ENCODE data around the gene TPP1. TPM values are rescaled to one million over a fixed set of nuclear protein-coding genes. Genes with fewer than 3 reads are reported as not detected.

Gene TPP1
- total and polyA plus RNA-seq, 10 donors, result 54.9 to 306 (median 212) TPM

DNA sequence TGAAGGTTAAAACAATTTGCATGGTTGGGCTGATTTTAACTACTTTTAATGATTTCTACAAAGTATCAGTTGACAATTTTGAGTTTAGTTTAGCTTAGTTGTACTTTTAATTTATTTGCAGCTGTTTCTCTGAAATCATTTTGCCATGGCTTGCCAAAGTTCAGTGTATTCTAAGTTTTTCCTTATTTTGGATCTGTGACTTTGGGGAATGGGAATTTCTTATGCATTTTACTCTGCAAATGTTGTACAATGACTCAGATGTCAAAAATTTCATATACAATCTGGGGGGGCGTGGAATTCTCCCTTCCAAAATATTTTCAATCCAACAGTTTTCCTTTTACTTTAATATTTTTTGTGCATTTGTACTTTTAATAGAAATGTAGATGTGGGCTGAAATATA lies 45.3 kb upstream of the TPP1 start:
- no peaks in the 10 kb centered on the region for H3K27me3 ChIP-seq (replicated peaks in 1 of 7)
- TF ChIP-seq POLR2AphosphoS5 (IDR thresholded peaks at IDR 0.05), result no peak
- TF ChIP-seq, protein P1, sequence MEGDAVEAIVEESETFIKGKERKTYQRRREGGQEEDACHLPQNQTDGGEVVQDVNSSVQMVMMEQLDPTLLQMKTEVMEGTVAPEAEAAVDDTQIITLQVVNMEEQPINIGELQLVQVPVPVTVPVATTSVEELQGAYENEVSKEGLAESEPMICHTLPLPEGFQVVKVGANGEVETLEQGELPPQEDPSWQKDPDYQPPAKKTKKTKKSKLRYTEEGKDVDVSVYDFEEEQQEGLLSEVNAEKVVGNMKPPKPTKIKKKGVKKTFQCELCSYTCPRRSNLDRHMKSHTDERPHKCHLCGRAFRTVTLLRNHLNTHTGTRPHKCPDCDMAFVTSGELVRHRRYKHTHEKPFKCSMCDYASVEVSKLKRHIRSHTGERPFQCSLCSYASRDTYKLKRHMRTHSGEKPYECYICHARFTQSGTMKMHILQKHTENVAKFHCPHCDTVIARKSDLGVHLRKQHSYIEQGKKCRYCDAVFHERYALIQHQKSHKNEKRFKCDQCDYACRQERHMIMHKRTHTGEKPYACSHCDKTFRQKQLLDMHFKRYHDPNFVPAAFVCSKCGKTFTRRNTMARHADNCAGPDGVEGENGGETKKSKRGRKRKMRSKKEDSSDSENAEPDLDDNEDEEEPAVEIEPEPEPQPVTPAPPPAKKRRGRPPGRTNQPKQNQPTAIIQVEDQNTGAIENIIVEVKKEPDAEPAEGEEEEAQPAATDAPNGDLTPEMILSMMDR (IDR thresholded peaks at IDR 0.05 in 8 of 11, conservative IDR thresholded peaks at IDR 0.05 in 3 of 11), result no peak
- TF ChIP-seq POLR2A (IDR thresholded peaks at IDR 0.05), result no peak
- no peak overlapping the region for H3K4me3 ChIP-seq
- 0 to 66% (median 0%) methylated on average over 1 of the region's 1 CpG for WGBS, 5 donors
- H3K27ac ChIP-seq, result peak overlapping the region in 6 of 8 donors; percentile 2 to 49 (median 22)
- H3K36me3 ChIP-seq, result no peaks in the 10 kb centered on the region
- no peaks in the 10 kb centered on the region for H3K9me3 ChIP-seq
- no peak for DNase-seq
- peaks cover 5 to 10% (median 7%) of the 10 kb centered on the region in 6 donors for H3K4me1 ChIP-seq
- intact Hi-C loops (cut with DNase I; ENCODE audit: low total_unique reads), result no loop called here

DNA sequence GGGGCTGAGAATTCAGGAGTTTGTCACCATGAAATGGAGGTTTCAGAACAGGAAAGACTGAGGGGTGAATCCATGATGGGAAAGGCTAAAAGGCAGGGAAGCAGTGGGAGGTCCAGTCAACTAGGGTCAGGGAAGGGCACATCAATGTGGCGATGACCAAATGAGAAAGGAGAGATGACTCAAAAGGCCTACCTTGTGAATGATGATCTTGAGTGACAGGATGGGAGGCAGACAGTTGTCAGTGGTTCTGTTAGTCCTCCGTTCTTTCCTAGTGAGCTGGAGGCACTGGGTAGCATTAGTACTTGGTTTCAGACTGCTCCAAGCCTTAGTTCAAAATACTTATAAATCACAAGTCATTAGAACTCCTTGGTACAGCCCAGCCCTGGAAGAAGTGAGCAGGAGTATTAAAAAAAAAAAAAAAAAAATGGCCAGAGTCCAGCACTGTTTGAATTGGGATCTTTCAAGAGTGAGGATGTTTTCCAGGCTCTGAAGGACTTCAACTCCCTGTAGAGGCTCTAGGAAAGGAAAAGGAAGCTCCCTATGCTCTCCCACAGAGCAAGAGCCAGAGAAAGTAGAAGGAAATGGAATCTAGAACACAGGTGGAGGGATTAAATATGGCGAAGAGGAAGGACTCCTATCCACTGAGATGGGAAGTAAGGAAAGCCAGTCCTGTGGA lies 44.7 kb upstream of the TPP1 start:
- H3K4me3 ChIP-seq, result no peak overlapping the region
- no peaks in the 10 kb centered on the region for H3K36me3 ChIP-seq
- no peaks in the 10 kb centered on the region for H3K9me3 ChIP-seq
- no peak for DNase-seq
- peaks cover 5 to 10% (median 7%) of the 10 kb centered on the region in 6 donors for H3K4me1 ChIP-seq
- no peaks in the 10 kb centered on the region for H3K27me3 ChIP-seq (replicated peaks in 1 of 7)
- intact Hi-C loops (cut with DNase I; ENCODE audit: low total_unique reads), result no loop called here
- TF ChIP-seq POLR2A (IDR thresholded peaks at IDR 0.05) (no peak), POLR2AphosphoS5 (IDR thresholded peaks at IDR 0.05) (no peak)
- TF ChIP-seq, protein P1 (IDR thresholded peaks at IDR 0.05 in 8 of 11, conservative IDR thresholded peaks at IDR 0.05 in 3 of 11), result no peak
- H3K27ac ChIP-seq, result peak overlapping the region in 6 of 8 donors; percentile 2 to 49 (median 22)
- WGBS, 5 donors, result 58 to 83% (median 63%) methylated on average over 3 of the region's 3 CpGs

DNA sequence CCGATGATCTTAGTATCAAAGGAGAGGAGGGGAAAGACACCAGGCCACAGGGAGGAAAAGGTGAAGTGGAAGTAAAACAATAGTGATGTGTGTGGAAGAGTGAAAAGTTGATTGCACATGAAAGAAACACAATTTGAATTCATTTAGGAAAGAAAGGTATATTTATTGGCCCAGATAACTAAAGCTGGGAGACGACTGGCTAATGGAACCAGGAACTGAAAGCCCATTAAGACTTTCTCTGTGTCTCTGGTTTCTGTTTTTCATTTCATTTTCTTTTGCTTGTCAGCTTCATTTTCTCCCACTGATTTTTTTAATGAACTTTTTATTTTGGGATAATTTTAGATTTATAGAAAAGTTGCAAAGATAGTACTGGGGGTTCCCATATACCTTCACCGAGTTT lies 41.5 kb upstream of the TPP1 start:
- WGBS, 5 donors, result 77 to 88% (median 82%) methylated on average over 3 of the region's 3 CpGs
- TF ChIP-seq POLR2AphosphoS5 (IDR thresholded peaks at IDR 0.05) (no peak), POLR2A (IDR thresholded peaks at IDR 0.05) (no peak)
- TF ChIP-seq, protein P1 (IDR thresholded peaks at IDR 0.05 in 8 of 11, conservative IDR thresholded peaks at IDR 0.05 in 3 of 11), result no peak
- no peaks in the 10 kb centered on the region for H3K36me3 ChIP-seq
- DNase-seq, result no peak
- intact Hi-C loops (cut with DNase I; ENCODE audit: low total_unique reads), result no loop called here
- peaks cover 0 to 10% (median 4%) of the 10 kb centered on the region in 6 donors for H3K4me1 ChIP-seq
- peaks cover 0 to 14% (median 0%) of the 10 kb centered on the region in 7 donors for H3K27me3 ChIP-seq (replicated peaks in 1 of 7)
- H3K27ac ChIP-seq, result no peak overlapping the region
- H3K9me3 ChIP-seq, result no peaks in the 10 kb centered on the region
- no peak overlapping the region for H3K4me3 ChIP-seq

DNA sequence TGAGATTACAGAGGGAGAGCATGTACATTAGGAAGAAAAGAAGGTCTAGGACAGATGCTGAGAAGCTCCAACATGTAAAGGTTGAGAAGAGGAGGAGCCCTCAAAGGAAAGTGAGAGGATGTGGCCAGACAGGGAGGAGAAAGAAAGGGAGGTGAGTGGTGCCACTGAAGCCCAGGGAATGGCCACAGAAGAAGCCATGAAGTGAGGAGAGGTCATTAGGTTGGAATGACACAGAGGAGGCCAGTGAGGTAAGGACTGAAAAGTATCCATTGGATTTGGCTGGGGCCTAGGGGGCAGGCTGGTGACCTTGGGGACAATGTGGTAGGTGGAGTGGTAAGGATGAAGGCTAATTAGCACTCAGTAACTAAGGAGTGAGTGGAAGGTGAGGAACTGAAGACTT lies 39.4 kb upstream of the TPP1 start:
- TF ChIP-seq, protein P1 (IDR thresholded peaks at IDR 0.05 in 8 of 11, conservative IDR thresholded peaks at IDR 0.05 in 3 of 11), result no peak
- no peak for TF ChIP-seq POLR2A (IDR thresholded peaks at IDR 0.05)
- TF ChIP-seq POLR2AphosphoS5 (IDR thresholded peaks at IDR 0.05), result no peak
- no peak for DNase-seq
- peaks cover 0 to 24% (median 0%) of the 10 kb centered on the region in 7 donors for H3K27me3 ChIP-seq (replicated peaks in 1 of 7)
- H3K4me3 ChIP-seq, result no peak overlapping the region
- no peaks in the 10 kb centered on the region for H3K36me3 ChIP-seq
- H3K4me1 ChIP-seq, result peaks cover 0 to 26% (median 16%) of the 10 kb centered on the region in 6 donors
- no peaks in the 10 kb centered on the region for H3K9me3 ChIP-seq
- intact Hi-C loops (cut with DNase I; ENCODE audit: low total_unique reads), result no loop called here
- H3K27ac ChIP-seq, result no peak overlapping the region
